ENCODE data around the gene OVCA2. TPM values are rescaled to one million over a fixed set of nuclear protein-coding genes. Genes with fewer than 3 reads are reported as not detected.

OVCA2 gene
- polyA plus RNA-seq, 2 of the 4 experiments (the other 2 are of a cell fraction), result 54.6 to 66.3 TPM

DNA sequence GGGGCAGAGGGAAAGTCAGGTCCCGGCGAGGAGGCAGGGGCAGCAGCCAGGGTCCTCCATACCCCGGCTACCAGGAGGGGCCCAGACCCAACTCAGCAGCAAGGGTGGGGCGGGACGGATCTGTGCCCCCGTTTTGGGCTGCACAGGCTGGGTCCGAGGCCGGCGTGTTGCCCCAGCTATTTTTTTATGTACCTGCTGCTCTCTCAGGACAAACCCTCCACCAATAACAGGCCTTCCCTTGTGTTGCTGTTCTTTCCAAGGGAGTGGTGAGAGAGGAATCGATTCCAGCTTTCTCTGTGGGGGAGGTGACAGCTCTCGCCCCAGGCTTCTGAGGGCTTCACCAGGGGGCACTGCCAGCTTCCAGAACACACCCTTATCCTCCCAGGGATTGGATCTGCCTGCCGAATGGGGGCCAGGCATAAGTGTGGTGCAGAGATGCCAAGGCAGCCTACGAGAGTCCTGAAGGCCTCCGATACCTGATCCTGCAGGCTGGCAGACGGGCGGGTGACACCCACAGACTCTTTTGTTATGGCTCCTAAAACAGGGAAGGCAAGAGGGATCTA, 39.0 kb upstream of the OVCA2 start:
- ChIA-PET POLR2A (no interaction called here), CTCF (interaction anchor here (0.7 to 10.6 kb wide), 7 partner anchors 17 to 282 kb away, joined by 3 to 81 read pairs (median 5); partner anchors contain the start of genes DPH1, OVCA2 and RTN4RL1)
- no peak overlapping the region for H3K4me2 ChIP-seq
- peaks cover 22% of the 10 kb centered on the region for H3K4me1 ChIP-seq
- no peaks in the 10 kb centered on the region for H3K9me3 ChIP-seq
- DNase-seq (ENCODE audit: low read depth in 1 of 2, low spot score in 1 of 2), result no peak
- WGBS (ENCODE audit: missing lambda C conversion rate), result 80% methylated on average over 16 of the region's 16 CpGs
- TF ChIP-seq, protein P1, sequence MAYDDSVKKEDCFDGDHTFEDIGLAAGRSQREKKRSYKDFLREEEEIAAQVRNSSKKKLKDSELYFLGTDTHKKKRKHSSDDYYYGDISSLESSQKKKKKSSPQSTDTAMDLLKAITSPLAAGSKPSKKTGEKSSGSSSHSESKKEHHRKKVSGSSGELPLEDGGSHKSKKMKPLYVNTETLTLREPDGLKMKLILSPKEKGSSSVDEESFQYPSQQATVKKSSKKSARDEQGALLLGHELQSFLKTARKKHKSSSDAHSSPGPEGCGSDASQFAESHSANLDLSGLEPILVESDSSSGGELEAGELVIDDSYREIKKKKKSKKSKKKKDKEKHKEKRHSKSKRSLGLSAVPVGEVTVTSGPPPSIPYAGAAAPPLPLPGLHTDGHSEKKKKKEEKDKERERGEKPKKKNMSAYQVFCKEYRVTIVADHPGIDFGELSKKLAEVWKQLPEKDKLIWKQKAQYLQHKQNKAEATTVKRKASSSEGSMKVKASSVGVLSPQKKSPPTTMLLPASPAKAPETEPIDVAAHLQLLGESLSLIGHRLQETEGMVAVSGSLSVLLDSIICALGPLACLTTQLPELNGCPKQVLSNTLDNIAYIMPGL (CRISPR knock-in tag; IDR thresholded peaks at IDR 0.05; ENCODE audit: borderline replicate concordance), result no peak
- TF ChIP-seq RFX5 (IDR thresholded peaks at IDR 0.05), result no peak
- TF ChIP-seq RCOR1 (IDR thresholded peaks at IDR 0.05; ENCODE audit: low read depth, low read length), result no peak
- TF ChIP-seq RARB (CRISPR knock-in tag; IDR thresholded peaks at IDR 0.05), result no peak
- TF ChIP-seq, protein P2, sequence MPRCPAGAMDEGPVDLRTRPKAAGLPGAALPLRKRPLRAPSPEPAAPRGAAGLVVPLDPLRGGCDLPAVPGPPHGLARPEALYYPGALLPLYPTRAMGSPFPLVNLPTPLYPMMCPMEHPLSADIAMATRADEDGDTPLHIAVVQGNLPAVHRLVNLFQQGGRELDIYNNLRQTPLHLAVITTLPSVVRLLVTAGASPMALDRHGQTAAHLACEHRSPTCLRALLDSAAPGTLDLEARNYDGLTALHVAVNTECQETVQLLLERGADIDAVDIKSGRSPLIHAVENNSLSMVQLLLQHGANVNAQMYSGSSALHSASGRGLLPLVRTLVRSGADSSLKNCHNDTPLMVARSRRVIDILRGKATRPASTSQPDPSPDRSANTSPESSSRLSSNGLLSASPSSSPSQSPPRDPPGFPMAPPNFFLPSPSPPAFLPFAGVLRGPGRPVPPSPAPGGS (IDR thresholded peaks at IDR 0.05), result no peak
- no peak for TF ChIP-seq POLR2A (IDR thresholded peaks at IDR 0.05; ENCODE audit: low read length)
- no peak for TF ChIP-seq RNF2 (IDR thresholded peaks at IDR 0.05; ENCODE audit: borderline replicate concordance, low read depth)
- TF ChIP-seq, protein P3, sequence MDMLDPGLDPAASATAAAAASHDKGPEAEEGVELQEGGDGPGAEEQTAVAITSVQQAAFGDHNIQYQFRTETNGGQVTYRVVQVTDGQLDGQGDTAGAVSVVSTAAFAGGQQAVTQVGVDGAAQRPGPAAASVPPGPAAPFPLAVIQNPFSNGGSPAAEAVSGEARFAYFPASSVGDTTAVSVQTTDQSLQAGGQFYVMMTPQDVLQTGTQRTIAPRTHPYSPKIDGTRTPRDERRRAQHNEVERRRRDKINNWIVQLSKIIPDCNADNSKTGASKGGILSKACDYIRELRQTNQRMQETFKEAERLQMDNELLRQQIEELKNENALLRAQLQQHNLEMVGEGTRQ (IDR thresholded peaks at IDR 0.05), result no peak
- no peak for TF ChIP-seq BHLHE40 (IDR thresholded peaks at IDR 0.05; ENCODE audit: low read depth, low read length)
- no peak for TF ChIP-seq HEYL (CRISPR knock-in tag; IDR thresholded peaks at IDR 0.05)
- no peak for FAIRE-seq
- H3K27ac ChIP-seq, result peak overlapping the region in 1 of 2 experiments; percentile 64; a peak in 3 of 6 replicates
- no peak for ATAC-seq
- no peak overlapping the region for H3K4me3 ChIP-seq

DNA sequence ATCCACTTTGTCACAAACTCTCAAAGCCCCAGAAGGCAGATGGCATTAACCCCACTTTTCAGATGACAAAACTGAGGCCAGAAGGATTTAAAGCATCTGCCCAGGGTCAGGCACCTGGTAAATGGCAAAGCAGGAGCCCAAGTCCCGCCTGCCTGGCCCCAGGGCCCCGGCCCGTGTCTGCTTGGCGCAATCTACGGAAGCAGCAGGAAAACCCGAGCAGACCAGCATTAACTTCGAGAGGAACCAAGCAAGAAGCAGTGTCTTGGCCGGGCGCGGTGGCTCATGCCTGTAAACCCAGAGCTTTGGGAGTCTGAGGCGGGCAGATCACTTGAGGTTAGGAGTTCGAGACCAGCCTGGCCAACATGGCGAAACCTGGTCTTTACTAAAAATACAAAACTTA, 38.3 kb upstream of the OVCA2 start:
- Histone ChIP-seq H3K4me2 (no peak overlapping the region), H3K9me3 (no peaks in the 10 kb centered on the region), H3K27ac (no peak overlapping the region), H3K4me1 (peaks cover 20% of the 10 kb centered on the region), H3K4me3 (no peak overlapping the region)
- TF ChIP-seq TFCP2L1 (CRISPR knock-in tag; IDR thresholded peaks at IDR 0.05), result no peak
- TF ChIP-seq, protein P4, sequence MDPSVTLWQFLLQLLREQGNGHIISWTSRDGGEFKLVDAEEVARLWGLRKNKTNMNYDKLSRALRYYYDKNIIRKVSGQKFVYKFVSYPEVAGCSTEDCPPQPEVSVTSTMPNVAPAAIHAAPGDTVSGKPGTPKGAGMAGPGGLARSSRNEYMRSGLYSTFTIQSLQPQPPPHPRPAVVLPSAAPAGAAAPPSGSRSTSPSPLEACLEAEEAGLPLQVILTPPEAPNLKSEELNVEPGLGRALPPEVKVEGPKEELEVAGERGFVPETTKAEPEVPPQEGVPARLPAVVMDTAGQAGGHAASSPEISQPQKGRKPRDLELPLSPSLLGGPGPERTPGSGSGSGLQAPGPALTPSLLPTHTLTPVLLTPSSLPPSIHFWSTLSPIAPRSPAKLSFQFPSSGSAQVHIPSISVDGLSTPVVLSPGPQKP (IDR thresholded peaks at IDR 0.05; ENCODE audit: low read depth, low read length), result no peak
- no peak for TF ChIP-seq CHD4 (IDR thresholded peaks at IDR 0.05; ENCODE audit: borderline replicate concordance)
- no peak for TF ChIP-seq ZNF302 (CRISPR knock-in tag; IDR thresholded peaks at IDR 0.05)
- TF ChIP-seq MAZ (IDR thresholded peaks at IDR 0.05; ENCODE audit: borderline replicate concordance, low read depth, low read length), result no peak
- TF ChIP-seq CEBPB (IDR thresholded peaks at IDR 0.05), result no peak
- TF ChIP-seq, protein P5, sequence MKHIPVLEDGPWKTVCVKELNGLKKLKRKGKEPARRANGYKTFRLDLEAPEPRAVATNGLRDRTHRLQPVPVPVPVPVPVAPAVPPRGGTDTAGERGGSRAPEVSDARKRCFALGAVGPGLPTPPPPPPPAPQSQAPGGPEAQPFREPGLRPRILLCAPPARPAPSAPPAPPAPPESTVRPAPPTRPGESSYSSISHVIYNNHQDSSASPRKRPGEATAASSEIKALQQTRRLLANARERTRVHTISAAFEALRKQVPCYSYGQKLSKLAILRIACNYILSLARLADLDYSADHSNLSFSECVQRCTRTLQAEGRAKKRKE (CRISPR knock-in tag; IDR thresholded peaks at IDR 0.05; ENCODE audit: low read depth), result no peak
- TF ChIP-seq NPAS2 (CRISPR knock-in tag; IDR thresholded peaks at IDR 0.05; ENCODE audit: borderline replicate concordance), result no peak
- no peak for TF ChIP-seq RFX5 (IDR thresholded peaks at IDR 0.05)
- TF ChIP-seq ZFP36 (IDR thresholded peaks at IDR 0.05; ENCODE audit: borderline replicate concordance, partially characterized antibody), result no peak
- TF ChIP-seq, protein P1 (CRISPR knock-in tag; IDR thresholded peaks at IDR 0.05; ENCODE audit: borderline replicate concordance), result no peak
- no peak for TF ChIP-seq KDM1A (IDR thresholded peaks at IDR 0.05; ENCODE audit: low read depth)
- no peak for TF ChIP-seq POLR2AphosphoS2 (conservative IDR thresholded peaks at IDR 0.05; ENCODE audit: low read length)
- TF ChIP-seq EHMT2 (IDR thresholded peaks at IDR 0.05; ENCODE audit: low read depth), result no peak
- no peak for TF ChIP-seq NR3C1 (IDR thresholded peaks at IDR 0.05)
- DNase-seq (ENCODE audit: low read depth in 1 of 2, low spot score in 1 of 2) (no peak), FAIRE-seq (no peak), ATAC-seq (no peak)
- ChIA-PET CTCF (interaction anchor here (1.6 to 10.6 kb wide), 5 partner anchors 16 to 94 kb away, joined by 5 to 81 read pairs (median 11); partner anchors contain the start of genes OVCA2 and RTN4RL1), POLR2A (no interaction called here)
- WGBS (ENCODE audit: missing lambda C conversion rate), result 93% methylated on average over 11 of the region's 13 CpGs

Measured in A549 (cell line).